Calu3 (cell line): ENCODE results near the gene LRRC1. TPM values are rescaled to one million over a fixed set of nuclear protein-coding genes. Genes with fewer than 3 reads are reported as not detected.

ENCODE experiments used
- BruUV-seq: library from RNA; stranded (reverse); fragments of 400-500 nt; replicated peaks from 2 replicates; lab custom pipeline; 2021; lab: Mats Ljungman, UMichigan
- CTCF ChIA-PET: fragments of 300-600 bp; sonication (Branson Sonifier 250); formaldehyde crosslinking; loops from one replicate; lab custom pipeline; 2022; ENCODE audit warnings: antibody characterized with exemption; lab: Charles Lee
- DNase-seq: peaks from one replicate; pipeline ENCODE4 v3.0.0; 2022
- H3K27ac Mint-ChIP-seq: one replicate; pipeline ENCODE4 v1.8.0; 2022; ENCODE audit warnings: mixed read lengths; ENCODE audit not compliant: unreplicated experiment
- H3K27me3 Mint-ChIP-seq: one replicate; pipeline ENCODE4 v1.8.0; 2022; ENCODE audit warnings: mixed read lengths; ENCODE audit not compliant: unreplicated experiment
- H3K36me3 Mint-ChIP-seq: one replicate; pipeline ENCODE4 v1.8.0; 2022; ENCODE audit warnings: mild to moderate bottlenecking, moderate library complexity, mixed read lengths; ENCODE audit not compliant: insufficient read depth, unreplicated experiment
- H3K4me1 Mint-ChIP-seq: one replicate; pipeline ENCODE4 v1.8.0; 2022; ENCODE audit warnings: mild to moderate bottlenecking, low read depth, mixed read lengths; ENCODE audit not compliant: unreplicated experiment
- H3K4me3 Mint-ChIP-seq: one replicate; pipeline ENCODE4 v1.8.0; 2022; ENCODE audit warnings: mild to moderate bottlenecking, low read depth, moderate library complexity, mixed read lengths; ENCODE audit not compliant: unreplicated experiment
- H3K9me3 Mint-ChIP-seq: one replicate; pipeline ENCODE4 v1.8.0; 2022; ENCODE audit warnings: low read depth, mixed read lengths; ENCODE audit not compliant: unreplicated experiment
- CTCF ChIP-seq: fragments of 200-600 bp; IDR thresholded peaks from one replicate; pipeline ENCODE4 v1.8.0; 2022; ENCODE audit warnings: antibody characterized with exemption; ENCODE audit not compliant: unreplicated experiment
- intact Hi-C: fragments of 100-400 bp; cut with micrococcal nuclease; formaldehyde crosslinking; loops from one replicate; pipeline ENCODE4 v1.10.0; 2022; ENCODE audit not compliant: unreplicated experiment
- total RNA-seq: library from RNA; stranded (reverse); gene quantifications from 2 replicates; pipeline ENCODE4 v1.2.3, GENCODE V29; 2022

The LRRC1 gene
- total RNA-seq, 1 experiment from 2014 or later, result 26.6 TPM

DNA sequence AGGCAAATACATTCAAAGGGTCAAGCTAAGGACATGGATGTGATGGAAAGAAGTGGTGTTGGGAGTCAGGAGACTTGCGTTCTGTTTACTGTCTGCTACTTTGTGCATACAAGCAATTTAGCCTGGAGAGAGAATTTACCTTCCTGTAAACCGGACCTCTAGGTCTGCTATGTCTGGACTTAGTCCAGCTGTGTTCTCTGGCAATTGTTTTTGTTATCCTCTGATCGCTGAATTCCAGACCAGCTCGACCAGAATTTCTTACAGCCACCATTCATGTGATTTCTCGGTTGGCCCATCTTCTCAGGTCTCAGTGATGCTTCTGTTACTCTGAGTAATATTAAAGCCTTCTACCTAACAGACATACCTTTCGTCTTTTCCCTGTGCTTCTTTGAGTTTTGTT is 75.2 kb downstream of the LRRC1 start:
- H3K9me3 Mint-ChIP-seq, result no peaks in the 10 kb centered on the region
- H3K4me1 Mint-ChIP-seq, result peaks cover 19% of the 10 kb centered on the region
- H3K36me3 Mint-ChIP-seq, result no peaks in the 10 kb centered on the region
- BruUV-seq, result no TSS peak
- no peak for DNase-seq
- no peak overlapping the region for H3K27ac Mint-ChIP-seq
- TF ChIP-seq CTCF, result no peak
- intact Hi-C loops, result no loop called here
- no peaks in the 10 kb centered on the region for H3K27me3 Mint-ChIP-seq
- CTCF ChIA-PET, result no interaction called here
- no peak overlapping the region for H3K4me3 Mint-ChIP-seq

- H3K36me3 Mint-ChIP-seq, result no peaks in the 10 kb centered on the region
- no peak overlapping the region for H3K27ac Mint-ChIP-seq
- intact Hi-C loops, result no loop called here
- CTCF ChIA-PET, result no interaction called here
- no peak for DNase-seq
- peaks cover 7% of the 10 kb centered on the region for H3K9me3 Mint-ChIP-seq
- H3K4me3 Mint-ChIP-seq, result no peak overlapping the region
- BruUV-seq, result no TSS peak
- peaks cover 14% of the 10 kb centered on the region for H3K4me1 Mint-ChIP-seq
- TF ChIP-seq CTCF, result no peak
- no peaks in the 10 kb centered on the region for H3K27me3 Mint-ChIP-seq
Measured at GRCh38 chr6:53873922-53874321, 79.1 kb downstream of the LRRC1 start.

GRCh38 chr6:53874964-53875363 is 80.2 kb downstream of the LRRC1 start:
- intact Hi-C loops, result no loop called here
- H3K36me3 Mint-ChIP-seq, result no peaks in the 10 kb centered on the region

GRCh38 chr6:53877151-53877550 is 82.3 kb downstream of the LRRC1 start:
- TF ChIP-seq CTCF, result no peak
- Mint-ChIP-seq H3K27ac (no peak overlapping the region), H3K27me3 (no peaks in the 10 kb centered on the region), H3K4me1 (no peaks in the 10 kb centered on the region), H3K9me3 (peaks cover 7% of the 10 kb centered on the region), H3K4me3 (no peak overlapping the region), H3K36me3 (no peaks in the 10 kb centered on the region)
- no peak for DNase-seq
- intact Hi-C loops, result no loop called here
- BruUV-seq, result no TSS peak
- CTCF ChIA-PET, result no interaction called here

More at GRCh38 chr6:53874964-53875363, 80.2 kb downstream of the LRRC1 start:
- H3K27ac Mint-ChIP-seq, result no peak overlapping the region
- CTCF ChIA-PET, result no interaction called here
- no TSS peak for BruUV-seq
- peaks cover 9% of the 10 kb centered on the region for H3K4me1 Mint-ChIP-seq
- no peaks in the 10 kb centered on the region for H3K27me3 Mint-ChIP-seq
- peaks cover 7% of the 10 kb centered on the region for H3K9me3 Mint-ChIP-seq
- no peak overlapping the region for H3K4me3 Mint-ChIP-seq
- no peak for DNase-seq
- no peak for TF ChIP-seq CTCF
